ENCODE measurements around the gene CSF1R.

The CSF1R gene

GRCh38 chr5:150085950-150086715 lies at the start of gene CSF1R:
CSF1R (minus strand) TSS chr5:150086554; CDS start chr5:150086427, 127 bp downstream.
- DNase-seq, result no peak

GRCh38 chr5:150135557-150136304 lies 49.4 kb upstream of the CSF1R start:
- DNase-seq, result no peak

- no peak for DNase-seq
Observed at GRCh38 chr5:150134198-150134588, 47.8 kb upstream of the CSF1R start.

- DNase-seq, result no peak
Observed at GRCh38 chr5:150133581-150134197, 47.3 kb upstream of the CSF1R start.

GRCh38 chr5:150132740-150133139 lies 46.4 kb upstream of the CSF1R start:
- DNase-seq, result no peak

GRCh38 chr5:150131978-150132694 lies 45.8 kb upstream of the CSF1R start:
- DNase-seq, result no peak

GRCh38 chr5:150131461-150131860 lies 45.1 kb upstream of the CSF1R start:
- no peak for DNase-seq

- no peak for DNase-seq
Observed at GRCh38 chr5:150130493-150130922, 44.2 kb upstream of the CSF1R start.

GRCh38 chr5:150129813-150130492 lies 43.6 kb upstream of the CSF1R start:
- peak; percentile 48 for DNase-seq

- DNase-seq, result no peak
Observed at GRCh38 chr5:150129454-150129812, 43.1 kb upstream of the CSF1R start.

- no peak for DNase-seq
Observed at GRCh38 chr5:150126921-150127265, 40.5 kb upstream of the CSF1R start.

GRCh38 chr5:150126199-150126920 lies 40.0 kb upstream of the CSF1R start:
- DNase-seq, result no peak

GRCh38 chr5:150125334-150125733 lies 39.0 kb upstream of the CSF1R start:
- DNase-seq, result no peak

GRCh38 chr5:150124596-150124995 lies 38.2 kb upstream of the CSF1R start:
- no peak for DNase-seq

- no peak for DNase-seq
Observed at GRCh38 chr5:150124111-150124557, 37.8 kb upstream of the CSF1R start.

- no peak for DNase-seq
Observed at GRCh38 chr5:150123542-150123941, 37.2 kb upstream of the CSF1R start.

GRCh38 chr5:150122536-150123481 lies 36.5 kb upstream of the CSF1R start:
- no peak for DNase-seq

- DNase-seq, result no peak
Observed at GRCh38 chr5:150122158-150122510, 35.8 kb upstream of the CSF1R start.

- no peak for DNase-seq
Observed at GRCh38 chr5:150121448-150122157, 35.2 kb upstream of the CSF1R start.
